SU-DHL-6 (cell line): ENCODE data around the gene COL1A2.

Experiments used
- H2AFZ ChIP-seq: fragments of 200-600 bp; sonication (generic); 2 replicates; pipeline ENCODE4 v1.6.1; 2014; ENCODE audit warnings: low read depth, mild to moderate bottlenecking, moderate library complexity, mixed read lengths, antibody characterized with exemption, low read length; ENCODE audit not compliant: severe bottlenecking
- H3F3A ChIP-seq: fragments of 200-600 bp; shearing (Covaris generic); 2 replicates; pipeline ENCODE4 v1.6.0; 2016; ENCODE audit warnings: antibody characterized with exemption, mild to moderate bottlenecking; ENCODE audit not compliant: insufficient read depth
- H3K27ac ChIP-seq: fragments of 200-600 bp; sonication (generic); 2 replicates; pipeline ENCODE4 v1.5.1; 2016; ENCODE audit warnings: low read depth, mild to moderate bottlenecking, low read length, moderate library complexity, mixed read lengths
- H3K27me3 ChIP-seq: fragments of 200-600 bp; sonication (generic), shearing (Covaris generic); 2 replicates; pipeline ENCODE4 v1.6.0; 2014; ENCODE audit warnings: mild to moderate bottlenecking, low read length
- H3K36me3 ChIP-seq: fragments of 200-600 bp; sonication (generic); 2 replicates; pipeline ENCODE4 v1.6.1; 2014; ENCODE audit warnings: mild to moderate bottlenecking, low read length, mixed read lengths
- H3K4me2 ChIP-seq: fragments of 300-600, 200-600 bp; shearing (Covaris generic), sonication (generic); 2 replicates; pipeline ENCODE4 v1.6.0; 2014; ENCODE audit warnings: low read length, low read depth, mild to moderate bottlenecking; ENCODE audit not compliant: poor library complexity, severe bottlenecking
- H3K4me3 ChIP-seq: fragments of 200-600 bp; sonication (generic); 2 replicates; pipeline ENCODE4 v1.5.1; 2014; ENCODE audit warnings: antibody characterized with exemption, low read length, mild to moderate bottlenecking, mixed read lengths; ENCODE audit not compliant: insufficient read depth, poor library complexity, severe bottlenecking
- H3K79me2 ChIP-seq: fragments of 200-600 bp; sonication (generic); 2 replicates; pipeline ENCODE4 v1.6.1; 2014; ENCODE audit warnings: mild to moderate bottlenecking, low read length, moderate library complexity; ENCODE audit not compliant: insufficient read depth
- H3K9ac ChIP-seq: fragments of 200-600 bp; sonication (generic); 2 replicates; pipeline ENCODE4 v1.7.0; 2014; ENCODE audit warnings: mild to moderate bottlenecking, low read length
- H3K9me2 ChIP-seq: fragments of 200-600 bp; sonication (generic); replicated peaks from 2 replicates; pipeline ENCODE4 v1.6.1; 2014; ENCODE audit warnings: low read length; ENCODE audit not compliant: insufficient read depth
- H3K9me3 ChIP-seq: fragments of 200-600 bp; sonication (generic); 2 replicates; pipeline ENCODE4 v1.6.1; 2014; ENCODE audit warnings: low read length, mixed read lengths; ENCODE audit not compliant: insufficient read depth
- H4K20me1 ChIP-seq: fragments of 200-600 bp; sonication (generic); 2 replicates; pipeline ENCODE4 v1.6.1; 2014; ENCODE audit warnings: low read depth, mild to moderate bottlenecking, antibody characterized with exemption, low read length, moderate library complexity, mixed read lengths
- EZH2phosphoT487 ChIP-seq: fragments of 200-600 bp; sonication (generic), shearing (Covaris generic); conservative IDR thresholded peaks from 2 replicates; pipeline ENCODE4 v1.6.1; 2018; ENCODE audit warnings: mild to moderate bottlenecking, antibody characterized with exemption, low read length, moderate library complexity, mixed read lengths
- TF ChIP-seq, protein P1 (sequence below): fragments of 200-600 bp; sonication (generic); IDR thresholded peaks from one replicate; pipeline ENCODE4 v1.5.1; 2017; ENCODE audit warnings: antibody characterized with exemption, mild to moderate bottlenecking, low read length, moderate library complexity; ENCODE audit not compliant: insufficient read depth, poor library complexity, severe bottlenecking

Gene COL1A2

DNA sequence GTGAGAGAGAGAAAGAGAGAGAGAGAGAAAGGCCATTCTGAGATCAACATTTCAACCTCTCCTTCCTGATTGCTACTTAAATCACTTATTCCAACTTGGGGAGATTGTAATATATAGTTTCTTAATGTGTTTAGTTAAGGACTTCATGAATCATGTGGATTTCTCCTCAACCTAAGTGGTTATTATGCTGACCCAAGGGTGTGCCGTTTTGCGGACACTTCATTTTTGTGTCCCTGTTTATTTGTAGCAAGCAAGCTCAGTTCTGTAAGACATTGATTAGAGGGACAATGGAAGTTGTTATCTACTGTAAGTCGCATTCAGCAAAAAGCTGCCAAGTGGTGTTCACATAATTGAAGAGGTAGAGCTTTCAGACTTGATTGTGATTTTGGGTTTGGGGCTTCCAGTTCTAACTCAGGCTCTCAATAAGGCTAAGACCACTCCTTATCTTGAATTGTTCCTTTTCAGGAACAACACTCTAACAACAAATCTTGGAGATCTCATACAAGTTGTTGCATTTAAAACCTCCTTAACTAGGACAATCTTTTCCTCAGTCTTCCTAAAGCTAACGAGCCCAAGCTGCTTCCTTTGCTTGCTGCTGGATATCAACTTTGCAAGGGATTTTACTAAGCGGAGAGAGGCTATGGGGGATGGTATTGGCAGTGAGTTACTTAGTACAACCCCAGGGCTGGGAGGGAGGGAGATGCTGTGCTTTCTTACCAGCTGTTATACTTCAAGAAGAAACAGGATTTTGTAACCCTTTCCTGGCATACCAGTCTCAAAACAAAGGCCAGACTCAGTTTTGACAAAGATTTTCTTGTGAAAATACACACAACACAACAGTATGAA is 19.8 kb upstream of the COL1A2 start:
- Histone ChIP-seq H3K9me3 (no peaks in the 10 kb centered on the region), H3K79me2 (no peaks in the 10 kb centered on the region), H4K20me1 (no peaks in the 10 kb centered on the region), H2AFZ (no peak overlapping the region), H3F3A (no peaks in the 10 kb centered on the region), H3K27me3 (no peaks in the 10 kb centered on the region), H3K36me3 (no peaks in the 10 kb centered on the region), H3K9me2 (no peaks in the 10 kb centered on the region), H3K9ac (no peak overlapping the region), H3K4me3 (no peak overlapping the region), H3K4me2 (no peak overlapping the region), H3K27ac (no peak overlapping the region)
- TF ChIP-seq EZH2phosphoT487 = no peak
- TF ChIP-seq, protein P1, sequence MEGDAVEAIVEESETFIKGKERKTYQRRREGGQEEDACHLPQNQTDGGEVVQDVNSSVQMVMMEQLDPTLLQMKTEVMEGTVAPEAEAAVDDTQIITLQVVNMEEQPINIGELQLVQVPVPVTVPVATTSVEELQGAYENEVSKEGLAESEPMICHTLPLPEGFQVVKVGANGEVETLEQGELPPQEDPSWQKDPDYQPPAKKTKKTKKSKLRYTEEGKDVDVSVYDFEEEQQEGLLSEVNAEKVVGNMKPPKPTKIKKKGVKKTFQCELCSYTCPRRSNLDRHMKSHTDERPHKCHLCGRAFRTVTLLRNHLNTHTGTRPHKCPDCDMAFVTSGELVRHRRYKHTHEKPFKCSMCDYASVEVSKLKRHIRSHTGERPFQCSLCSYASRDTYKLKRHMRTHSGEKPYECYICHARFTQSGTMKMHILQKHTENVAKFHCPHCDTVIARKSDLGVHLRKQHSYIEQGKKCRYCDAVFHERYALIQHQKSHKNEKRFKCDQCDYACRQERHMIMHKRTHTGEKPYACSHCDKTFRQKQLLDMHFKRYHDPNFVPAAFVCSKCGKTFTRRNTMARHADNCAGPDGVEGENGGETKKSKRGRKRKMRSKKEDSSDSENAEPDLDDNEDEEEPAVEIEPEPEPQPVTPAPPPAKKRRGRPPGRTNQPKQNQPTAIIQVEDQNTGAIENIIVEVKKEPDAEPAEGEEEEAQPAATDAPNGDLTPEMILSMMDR = no peak

DNA sequence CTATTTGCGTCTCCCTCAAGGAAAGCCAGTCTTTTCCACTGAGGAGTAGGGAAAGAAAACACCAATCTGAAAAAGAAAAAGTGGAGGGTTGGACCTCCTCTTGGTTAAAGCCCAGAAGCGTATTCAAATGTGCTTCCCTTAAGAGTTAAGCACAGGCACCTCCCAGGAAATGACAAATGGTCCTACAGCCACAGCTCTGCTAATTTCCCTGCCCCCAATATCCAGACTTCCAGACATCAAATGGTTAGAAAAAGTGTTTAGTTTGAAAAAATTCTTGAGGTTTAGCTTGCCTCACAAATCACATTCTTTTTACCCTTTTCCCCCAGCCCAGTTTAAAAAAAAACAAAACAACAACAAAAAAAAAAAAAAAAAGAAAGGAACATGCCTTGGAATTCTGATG is 19.0 kb upstream of the COL1A2 start:
- H3K79me2 ChIP-seq = no peaks in the 10 kb centered on the region
- no peak overlapping the region for H2AFZ ChIP-seq
- no peak overlapping the region for H3K27ac ChIP-seq
- H3K36me3 ChIP-seq = no peaks in the 10 kb centered on the region
- no peak overlapping the region for H3K4me2 ChIP-seq
- no peak for TF ChIP-seq EZH2phosphoT487
- TF ChIP-seq, protein P1 = no peak
- H3F3A ChIP-seq = no peaks in the 10 kb centered on the region
- H3K27me3 ChIP-seq = no peaks in the 10 kb centered on the region
- no peaks in the 10 kb centered on the region for H4K20me1 ChIP-seq
- no peaks in the 10 kb centered on the region for H3K9me2 ChIP-seq
- H3K9me3 ChIP-seq = no peaks in the 10 kb centered on the region
- H3K9ac ChIP-seq = no peak overlapping the region
- H3K4me3 ChIP-seq = no peak overlapping the region

DNA sequence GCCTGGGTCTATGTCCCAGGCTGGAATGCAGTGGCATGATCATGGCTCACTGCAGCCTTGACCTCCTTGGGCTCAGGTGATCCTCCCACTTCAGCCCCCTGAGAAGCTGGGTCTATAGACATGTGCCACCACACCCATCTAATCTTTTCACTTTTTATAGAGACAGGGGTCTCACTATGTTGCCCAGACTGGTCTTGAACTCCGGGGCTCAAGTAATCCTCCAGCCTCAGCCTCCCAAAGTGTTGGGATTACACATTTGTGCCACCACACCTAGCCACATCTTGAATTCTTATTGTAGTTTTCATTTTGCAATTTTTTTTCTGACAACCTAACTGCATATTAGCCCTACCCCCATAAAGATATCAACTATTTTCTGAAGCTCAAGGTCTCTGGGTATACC is 18.4 kb upstream of the COL1A2 start:
- TF ChIP-seq, protein P1 = no peak
- no peak for TF ChIP-seq EZH2phosphoT487
- Histone ChIP-seq H3K27me3 (no peaks in the 10 kb centered on the region), H3K79me2 (no peaks in the 10 kb centered on the region), H4K20me1 (no peaks in the 10 kb centered on the region), H3K4me2 (no peak overlapping the region), H3K27ac (no peak overlapping the region), H3K9me2 (no peaks in the 10 kb centered on the region), H3K9ac (no peak overlapping the region), H2AFZ (no peak overlapping the region), H3K9me3 (no peaks in the 10 kb centered on the region), H3K36me3 (no peaks in the 10 kb centered on the region), H3F3A (no peaks in the 10 kb centered on the region), H3K4me3 (no peak overlapping the region)
